HG03469 (cell line): ENCODE measurements around the gene ALDH5A1.

Experiments used
- ATAC-seq: cut with Tn5 transposase; IDR thresholded peaks from one replicate; pipeline ENCODE4 v1.9.1; 2021; ENCODE audit warnings: mild to moderate bottlenecking, moderate library complexity, moderate number of reproducible peaks; ENCODE audit not compliant: unreplicated experiment

ALDH5A1 gene

GRCh38 chr6:24564081-24564480 lies 69.3 kb downstream of the ALDH5A1 start:
- ATAC-seq: no peak

GRCh38 chr6:24565196-24565595 lies 70.4 kb downstream of the ALDH5A1 start:
- no peak for ATAC-seq

GRCh38 chr6:24566020-24566767 lies 71.4 kb downstream of the ALDH5A1 start:
- ATAC-seq: no peak

- no peak for ATAC-seq
Measured at GRCh38 chr6:24568683-24569082, 73.9 kb downstream of the ALDH5A1 start.

GRCh38 chr6:24569811-24570210 lies 75.0 kb downstream of the ALDH5A1 start:
- ATAC-seq: no peak

GRCh38 chr6:24571361-24571760 lies 76.6 kb downstream of the ALDH5A1 start:
- ATAC-seq: no peak

GRCh38 chr6:24574809-24575208 lies 80.0 kb downstream of the ALDH5A1 start:
- ATAC-seq: peak; percentile 89

GRCh38 chr6:24576447-24576846 lies 81.7 kb downstream of the ALDH5A1 start:
- no peak for ATAC-seq

GRCh38 chr6:24581084-24581669 lies 86.4 kb downstream of the ALDH5A1 start:
- peak; percentile 45 for ATAC-seq

GRCh38 chr6:24583463-24584381 lies 89.0 kb downstream of the ALDH5A1 start:
- peak; percentile 70 for ATAC-seq

- no peak for ATAC-seq
Measured at GRCh38 chr6:24584382-24584720, 89.6 kb downstream of the ALDH5A1 start.
